GM12878 (cell line): Measurements from ENCODE around the gene DOCK2. TPM values are rescaled to one million over a fixed set of nuclear protein-coding genes. Genes with fewer than 3 reads are reported as not detected.

ENCODE experiments used
- BCL11A ChIP-seq: IDR thresholded peaks from 2 replicates; pipeline ENCODE4 v1.6.1; 2011; ENCODE audit warnings: low read depth, low read length
- BCL3 ChIP-seq: IDR thresholded peaks from 2 replicates; pipeline ENCODE4 v1.6.1; 2011; ENCODE audit warnings: borderline replicate concordance, low read depth, mild to moderate bottlenecking, moderate library complexity, low read length; ENCODE audit not compliant: insufficient read depth, poor library complexity, severe bottlenecking
- CBFB ChIP-seq: IDR thresholded peaks from 2 replicates; pipeline ENCODE4 v1.6.1; 2016; ENCODE audit warnings: antibody characterized with exemption, low read depth
- CBX3 ChIP-seq: fragments of 200-600 bp; sonication (generic); IDR thresholded peaks from 2 replicates; pipeline ENCODE4 v1.6.1; 2016; ENCODE audit warnings: low read depth, borderline replicate concordance
- CHD2 ChIP-seq: IDR thresholded peaks from 2 replicates; pipeline ENCODE4 v1.6.1; 2011; ENCODE audit warnings: low read depth, low read length, improper control_type of control experiment, borderline replicate concordance
- CREB1 ChIP-seq: IDR thresholded peaks from 2 replicates; pipeline ENCODE4 v1.6.1; 2012; ENCODE audit warnings: low read depth, mild to moderate bottlenecking, inconsistent platforms
- IRF3 ChIP-seq: fragments of 450-650 bp; IDR thresholded peaks from 2 replicates; pipeline ENCODE4 v1.6.1; 2014; ENCODE audit warnings: mild to moderate bottlenecking
- MAX ChIP-seq: IDR thresholded peaks from 2 replicates; pipeline ENCODE4 v1.6.1; 2012; ENCODE audit warnings: low read depth, low read length, improper control_type of control experiment
- MEF2B ChIP-seq: fragments of 450-650 bp; IDR thresholded peaks from 2 replicates; pipeline ENCODE4 v1.6.1; 2018; ENCODE audit warnings: mild to moderate bottlenecking, moderate library complexity; ENCODE audit not compliant: partially characterized antibody, poor library complexity, severe bottlenecking
- NR2C1 ChIP-seq: fragments of 450-650 bp; IDR thresholded peaks from 2 replicates; pipeline ENCODE4 v1.6.1; 2017; ENCODE audit warnings: antibody characterized with exemption, mild to moderate bottlenecking, moderate library complexity
- NR2F1 ChIP-seq: fragments of 450-650 bp; conservative IDR thresholded peaks from 2 replicates; pipeline ENCODE4 v1.6.1; 2017; ENCODE audit warnings: mild to moderate bottlenecking
- PAX5 ChIP-seq: IDR thresholded peaks from 2 replicates; pipeline ENCODE4 v1.6.1; 2011; ENCODE audit warnings: low read depth, low read length, borderline replicate concordance
- PAX8 ChIP-seq: fragments of 450-650 bp; IDR thresholded peaks from 2 replicates; pipeline ENCODE4 v1.6.1; 2017; ENCODE audit warnings: mild to moderate bottlenecking, moderate library complexity
- POLR2A ChIP-seq: IDR thresholded peaks from 2 replicates; pipeline ENCODE4 v1.6.1; 2011; ENCODE audit warnings: low read depth, mild to moderate bottlenecking, low read length
- POLR2AphosphoS2 ChIP-seq: IDR thresholded peaks from 2 replicates; pipeline ENCODE4 v1.6.1; 2011; ENCODE audit warnings: low read depth, mild to moderate bottlenecking, low read length, improper control_type of control experiment, moderate library complexity
- RB1 ChIP-seq: fragments of 450-650 bp; formaldehyde crosslinking; IDR thresholded peaks from 2 replicates; pipeline ENCODE4 v1.6.1; 2017; ENCODE audit warnings: mild to moderate bottlenecking, borderline replicate concordance
- SMARCA5 ChIP-seq: fragments of 450-650 bp; IDR thresholded peaks from 2 replicates; pipeline ENCODE4 v1.6.1; 2017; ENCODE audit warnings: mild to moderate bottlenecking
- SMC3 ChIP-seq: IDR thresholded peaks from 2 replicates; pipeline ENCODE4 v1.6.1; 2011; ENCODE audit warnings: low read length, improper control_type of control experiment, borderline replicate concordance
- STAT3 ChIP-seq: IDR thresholded peaks from 2 replicates; pipeline ENCODE4 v1.6.1; 2011; ENCODE audit warnings: low read depth, low read length, improper control_type of control experiment
- YBX1 ChIP-seq: fragments of 450-650 bp; IDR thresholded peaks from 2 replicates; pipeline ENCODE4 v1.6.1; 2016; ENCODE audit warnings: antibody characterized with exemption
- ZNF24 ChIP-seq: fragments of 450-650 bp; IDR thresholded peaks from 2 replicates; pipeline ENCODE4 v1.6.1; 2017; ENCODE audit warnings: antibody characterized with exemption, mild to moderate bottlenecking
- ZNF384 ChIP-seq: IDR thresholded peaks from 2 replicates; pipeline ENCODE4 v1.6.1; 2012; ENCODE audit warnings: low read depth, mild to moderate bottlenecking, low read length, improper control_type of control experiment, borderline replicate concordance
- ZNF592 ChIP-seq: fragments of 450-650 bp; IDR thresholded peaks from 2 replicates; pipeline ENCODE4 v1.6.1; 2017; ENCODE audit warnings: mild to moderate bottlenecking, moderate library complexity
- ZSCAN29 ChIP-seq: fragments of 450-650 bp; IDR thresholded peaks from 2 replicates; pipeline ENCODE4 v1.6.1; 2017; ENCODE audit warnings: mild to moderate bottlenecking, moderate library complexity
- polyA plus RNA-seq, 11 experiments: library from polyadenylated mRNA; depleted of rRNA in 4 of 11; unstranded in 6 of 11; stranded (reverse) in 5 of 11; fragments of >200 nt; fragmentation: Nextera tagmentation in 4 of 11; fragmentation: Illumina TruSeq in 1 of 11; extraction: Ambion mirVana in 4 of 11; extraction: Trizol in 1 of 11; gene quantifications; 1 replicate in 1 of 11; 2 replicates in 10 of 11; pipeline versions ENCODE4 v1.2.1 to v1.2.3, GENCODE V29; 2011 to 2016; ENCODE audit warnings: inconsistent platforms in 2 of 11, missing spikeins in 2 of 11, low read depth in 1 of 11
- total RNA-seq, 4 experiments: library from RNA; depleted of rRNA in 3 of 4; stranded (reverse); fragments of >200 nt in 3 of 4; fragmentation: Illumina TruSeq in 1 of 4; extraction: Trizol in 1 of 4; gene quantifications; 2 replicates each; pipeline versions ENCODE4 v1.2.1 to v1.2.3, GENCODE V29; 2013 to 2021

Gene DOCK2
- total and polyA plus RNA-seq, 10 of the 15 experiments (the other 5 are each of a cell fraction or from before 2014, with no cell fraction given), result 34.2 to 192 (median 118) TPM

GRCh38 chr5:169670769-169671525, 33.9 kb downstream of the DOCK2 start (continued):
- TF ChIP-seq CBFB, result no peak; the same call in none of the 2 replicates
- TF ChIP-seq IRF3, result no peak
- peak; percentile 19; the same call in 1 of the 2 replicates for TF ChIP-seq SMC3
- TF ChIP-seq PAX5, result no peak; the same call in 1 of the 2 replicates
- TF ChIP-seq CBX3, result no peak
- TF ChIP-seq POLR2AphosphoS2, result no peak
- no peak for TF ChIP-seq POLR2A
- TF ChIP-seq NR2C1, result no peak
- TF ChIP-seq ZNF384, result no peak
- 0 out of 2 replicates have a peak, but pooled peaks have one; percentile 10 for TF ChIP-seq RB1
- TF ChIP-seq YBX1, result no peak
- TF ChIP-seq PAX8, result no peak
- no peak for TF ChIP-seq ZNF24
- peak; percentile 62; the same call in 1 of the 2 replicates for TF ChIP-seq SMARCA5
- peak; percentile 56; the same call in 1 of the 2 replicates for TF ChIP-seq MAX
- no peak for TF ChIP-seq STAT3
- no peak for TF ChIP-seq BCL11A
- peak; percentile 74 for TF ChIP-seq MEF2B
- peak; percentile 97 for TF ChIP-seq CREB1
- no peak for TF ChIP-seq BCL3
- peak; percentile 51; the same call in 1 of the 2 replicates for TF ChIP-seq CHD2
- 0 out of 2 replicates have a peak, but pooled peaks have one; percentile 23 for TF ChIP-seq NR2F1
- no peak for TF ChIP-seq ZNF592
- TF ChIP-seq ZSCAN29, result no peak
